PC-3 (cell line): Measurements from ENCODE around the gene DCAF6. TPM values are rescaled to one million over a fixed set of nuclear protein-coding genes. Genes with fewer than 3 reads are reported as not detected.

Experiments
- ATAC-seq: fragments of 200-7000 bp; cut with Tn5 transposase; 2 replicates; pipeline ENCODE4 v1.9.1; 2020; ENCODE audit warnings: mild to moderate bottlenecking, moderate library complexity
- BruUV-seq: library from RNA; stranded (reverse); fragments of 400-500 nt; replicated peaks from 2 replicates; lab custom pipeline; 2021; lab: Mats Ljungman, UMichigan
- CTCF ChIA-PET: fragments of 300-600 bp; sonication (Branson Sonifier 250); formaldehyde crosslinking; loops from one replicate; lab custom pipeline; 2022; ENCODE audit warnings: antibody characterized with exemption; lab: Charles Lee
- POLR2A ChIA-PET: fragments of 300-600 bp; sonication (Branson Sonifier 250); formaldehyde crosslinking; loops from one replicate; lab custom pipeline; 2022; ENCODE audit warnings: antibody characterized with exemption; ENCODE audit not compliant: unreplicated experiment; lab: Charles Lee
- DNase-seq: peaks from one replicate; pipeline ENCODE4 v3.0.0-alpha.2; 2015
- H2AFZ ChIP-seq: fragments of 300-600 bp; sonication (generic); 2 replicates; pipeline ENCODE4 v1.6.0; 2016; ENCODE audit warnings: antibody characterized with exemption, low read length
- H3F3A ChIP-seq: fragments of 300-600 bp; sonication (generic); one replicate; pipeline ENCODE4 v1.6.0; 2017; ENCODE audit warnings: antibody characterized with exemption, low read length, control low read depth, mild to moderate bottlenecking; ENCODE audit not compliant: unreplicated experiment
- H3K27ac ChIP-seq: fragments of 300-600 bp; sonication (generic); 2 replicates; pipeline ENCODE4 v1.5.1; 2016; ENCODE audit warnings: mild to moderate bottlenecking, low read length
- H3K27me3 ChIP-seq: fragments of 300-600 bp; sonication (generic); 2 replicates; pipeline ENCODE4 v1.6.1; 2016; ENCODE audit warnings: low read length, mixed read lengths
- H3K36me3 ChIP-seq: fragments of 300-600 bp; sonication (generic); 2 replicates; pipeline ENCODE4 v1.6.1; 2016; ENCODE audit warnings: low read depth, mixed run types, low read length, mixed read lengths
- H3K4me1 ChIP-seq: fragments of 300-600 bp; sonication (generic); 2 replicates; pipeline ENCODE4 v1.5.1; 2016; ENCODE audit warnings: low read length; ENCODE audit not compliant: insufficient read depth
- H3K4me2 ChIP-seq: fragments of 300-600 bp; sonication (generic); 2 replicates; pipeline ENCODE4 v1.6.0; 2016; ENCODE audit warnings: low read length
- H3K4me3 ChIP-seq: fragments of 300-600 bp; sonication (generic); 2 replicates; pipeline ENCODE4 v1.5.1; 2016; ENCODE audit warnings: mild to moderate bottlenecking, low read length, mixed read lengths
- H3K79me2 ChIP-seq: fragments of 300-600 bp; sonication (generic); 2 replicates; pipeline ENCODE4 v1.6.1; 2017; ENCODE audit warnings: low read length, mixed read lengths
- H3K9ac ChIP-seq: fragments of 300-600 bp; sonication (generic); 2 replicates; pipeline ENCODE4 v1.6.0; 2016; ENCODE audit warnings: mild to moderate bottlenecking, low read length
- H3K9me2 ChIP-seq: fragments of 300-600 bp; sonication (generic); replicated peaks from 2 replicates; pipeline ENCODE4 v1.6.1; 2016; ENCODE audit warnings: mixed run types, low read length, mixed read lengths
- H3K9me3 ChIP-seq: fragments of 300-600 bp; sonication (generic); 2 replicates; pipeline ENCODE4 v1.6.1; 2016; ENCODE audit warnings: low read length, mixed read lengths
- H4K20me1 ChIP-seq: fragments of 300-600 bp; sonication (generic); 2 replicates; pipeline ENCODE4 v1.6.1; 2016; ENCODE audit warnings: low read length, mixed read lengths
- CTCF ChIP-seq: fragments of 300-600 bp; sonication (generic); conservative IDR thresholded peaks from 2 replicates; pipeline ENCODE4 v1.5.1; 2017; ENCODE audit warnings: antibody characterized with exemption, low read depth, mild to moderate bottlenecking, low read length
- EZH2 ChIP-seq: fragments of 300-600 bp; sonication (generic); IDR thresholded peaks from one replicate; pipeline ENCODE4 v1.6.1; 2017; ENCODE audit warnings: antibody characterized with exemption, mild to moderate bottlenecking, low read length; ENCODE audit not compliant: unreplicated experiment
- EZH2phosphoT487 ChIP-seq: fragments of 300-600 bp; sonication (generic); IDR thresholded peaks from 2 replicates; pipeline ENCODE4 v1.6.1; 2018; ENCODE audit warnings: mild to moderate bottlenecking, antibody characterized with exemption, low read length, borderline replicate concordance
- intact Hi-C: fragments of 100-400 bp; cut with micrococcal nuclease; formaldehyde crosslinking; loops from 2 replicates; pipeline ENCODE4 v1.9.0; 2023
- total RNA-seq: library from RNA; depleted of rRNA; stranded (reverse); fragments of >200 nt; gene quantifications from 2 replicates; pipeline ENCODE4 v1.2.3, GENCODE V29; 2014

The DCAF6 gene
- total RNA-seq, 1 experiment from 2014 or later, result 29.1 TPM

DNA sequence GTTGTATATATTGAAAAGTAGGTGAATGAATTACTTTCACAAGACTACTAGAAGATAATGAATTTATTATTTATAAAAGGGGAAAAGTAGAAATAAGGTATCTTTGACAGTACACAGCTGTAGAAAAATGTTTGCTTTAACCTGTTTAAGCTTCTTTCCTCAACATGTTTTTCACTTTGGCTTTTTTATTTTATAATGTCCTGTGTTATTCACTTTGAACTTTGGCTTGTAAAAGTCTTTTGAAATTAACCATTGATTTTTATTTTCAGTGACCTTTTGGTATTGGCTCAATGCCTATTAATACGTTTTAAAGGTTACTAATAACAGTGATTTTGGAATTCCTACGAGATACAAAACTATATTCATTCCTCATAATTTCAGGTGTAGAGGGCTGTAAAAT is 58.1 kb downstream of the DCAF6 start:
- H3K27ac ChIP-seq, result no peak overlapping the region
- intact Hi-C loops, result no loop called here
- no peaks in the 10 kb centered on the region for H3K27me3 ChIP-seq
- peaks cover 7% of the 10 kb centered on the region; the same call in 1 of the 2 replicates for H3K36me3 ChIP-seq
- H2AFZ ChIP-seq, result no peak overlapping the region
- no peak for TF ChIP-seq EZH2
- no peak for TF ChIP-seq CTCF
- TF ChIP-seq EZH2phosphoT487, result no peak
- ATAC-seq (no peak), DNase-seq (no peak)
- H3F3A ChIP-seq, result no peaks in the 10 kb centered on the region
- no peak overlapping the region for H3K9ac ChIP-seq
- no peaks in the 10 kb centered on the region for H4K20me1 ChIP-seq
- no TSS peak for BruUV-seq
- POLR2A ChIA-PET, result no interaction called here
- H3K79me2 ChIP-seq, result no peaks in the 10 kb centered on the region
- no peaks in the 10 kb centered on the region for H3K9me3 ChIP-seq
- no peak overlapping the region for H3K4me2 ChIP-seq
- H3K4me3 ChIP-seq, result no peak overlapping the region
- CTCF ChIA-PET, result no interaction called here
- no peaks in the 10 kb centered on the region for H3K9me2 ChIP-seq
- peaks cover 12% of the 10 kb centered on the region for H3K4me1 ChIP-seq

GRCh38 chr1:167995038-167995437 is 58.6 kb downstream of the DCAF6 start:
- DNase-seq (peak; percentile 5), ATAC-seq (no peak)
- Histone ChIP-seq H3K4me2 (no peak overlapping the region), H3K36me3 (peaks cover 7% of the 10 kb centered on the region; the same call in 1 of the 2 replicates), H2AFZ (no peak overlapping the region), H3K27ac (no peak overlapping the region), H3K4me3 (no peak overlapping the region), H3K9me2 (no peaks in the 10 kb centered on the region), H3K9me3 (no peaks in the 10 kb centered on the region), H3K79me2 (no peaks in the 10 kb centered on the region), H3K9ac (no peak overlapping the region), H3K4me1 (peaks cover 12% of the 10 kb centered on the region), H3F3A (no peaks in the 10 kb centered on the region), H3K27me3 (no peaks in the 10 kb centered on the region), H4K20me1 (no peaks in the 10 kb centered on the region)
- intact Hi-C loops, result no loop called here
- ChIA-PET CTCF (no interaction called here), POLR2A (no interaction called here)
- no TSS peak for BruUV-seq
- TF ChIP-seq EZH2 (no peak), CTCF (no peak), EZH2phosphoT487 (no peak)

DNA sequence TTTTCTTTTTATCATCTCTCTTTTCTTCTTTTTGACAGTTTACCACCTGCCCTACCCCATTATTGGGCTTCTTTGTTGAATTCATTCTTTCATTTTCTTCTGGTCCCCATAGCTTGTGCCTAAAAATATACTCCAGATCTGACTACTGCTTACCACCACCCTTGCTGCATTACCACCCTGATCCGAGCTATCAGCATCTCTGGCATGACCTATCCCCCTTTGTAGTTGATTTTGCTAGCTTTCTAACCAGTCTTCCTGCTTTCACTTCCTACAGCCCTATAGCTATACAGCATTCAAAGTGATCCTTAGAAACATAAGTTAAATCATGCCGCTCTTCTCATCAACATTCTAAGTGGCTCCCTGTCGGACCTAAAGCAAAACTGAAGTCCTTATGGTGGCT is 59.8 kb downstream of the DCAF6 start:
- no peak for DNase-seq
- intact Hi-C loops, result no loop called here
- no peaks in the 10 kb centered on the region for H3F3A ChIP-seq
- peaks cover 7% of the 10 kb centered on the region; the same call in 1 of the 2 replicates for H3K36me3 ChIP-seq
- H3K79me2 ChIP-seq, result no peaks in the 10 kb centered on the region
- no peak for ATAC-seq
- no peak for TF ChIP-seq EZH2phosphoT487
- no peak for TF ChIP-seq CTCF
- TF ChIP-seq EZH2, result no peak
- H3K9ac ChIP-seq, result no peak overlapping the region
- POLR2A ChIA-PET, result no interaction called here
- H3K9me2 ChIP-seq, result no peaks in the 10 kb centered on the region
- no peak overlapping the region for H3K4me3 ChIP-seq
- no peaks in the 10 kb centered on the region for H3K27me3 ChIP-seq
- BruUV-seq, result no TSS peak
- no peaks in the 10 kb centered on the region for H4K20me1 ChIP-seq
- H3K4me1 ChIP-seq, result peaks cover 12% of the 10 kb centered on the region
- CTCF ChIA-PET, result no interaction called here
- H3K9me3 ChIP-seq, result no peaks in the 10 kb centered on the region
- no peak overlapping the region for H3K27ac ChIP-seq
- H2AFZ ChIP-seq, result no peak overlapping the region
- H3K4me2 ChIP-seq, result no peak overlapping the region
